ENCODE results near the gene GAR1.

- no peak for TF ChIP-seq EZH2 (IDR thresholded peaks at IDR 0.05; ENCODE audit: insufficient read depth, poor library complexity, severe bottlenecking)
- TF ChIP-seq EZH2phosphoT487 (IDR thresholded peaks at IDR 0.05; ENCODE audit: insufficient read depth, low read depth) = no peak
These were observed 58.4 kb downstream of the GAR1 start for GRCh38 chr4:109873791-109874514.

Data from GM23248 (cell line).